Fibroblast of lung (primary cell): ENCODE measurements around the gene SCOC. TPM values are rescaled to one million over a fixed set of nuclear protein-coding genes. Genes with fewer than 3 reads are reported as not detected.

ENCODE experiments used
- DNase-seq, 2 donors: peaks; one replicate each; pipeline versions ENCODE4 v3.0.0 to v3.0.0-alpha.2; 2010; ENCODE audit warnings: low read depth in 2 of 2
- H2AFZ ChIP-seq: 2 replicates; pipeline ENCODE4 v1.5.1; 2012; ENCODE audit warnings: low read length, control low read depth, inconsistent platforms
- H3K27ac ChIP-seq: 2 replicates; pipeline ENCODE4 v1.5.1; 2011; ENCODE audit warnings: low read length, control low read depth; ENCODE audit not compliant: insufficient read depth
- H3K27me3 ChIP-seq: 2 replicates; pipeline ENCODE4 v1.5.1; 2011; ENCODE audit warnings: mild to moderate bottlenecking, low read length; ENCODE audit not compliant: control insufficient read depth, insufficient read depth
- H3K36me3 ChIP-seq: 2 replicates; pipeline ENCODE4 v1.5.1; 2011; ENCODE audit warnings: low read length; ENCODE audit not compliant: control insufficient read depth, insufficient read depth
- H3K4me1 ChIP-seq: 2 replicates; pipeline ENCODE4 v1.5.1; 2011; ENCODE audit warnings: low read length; ENCODE audit not compliant: control insufficient read depth, insufficient read depth; ENCODE audit errors: extremely low read depth
- H3K4me2 ChIP-seq: 2 replicates; pipeline ENCODE4 v1.5.1; 2011; ENCODE audit warnings: low read length, control low read depth; ENCODE audit not compliant: insufficient read depth; ENCODE audit errors: extremely low read depth
- H3K4me3 ChIP-seq, 4 experiments: fragments of 200-600 bp in 1 of 4; sonication (generic) in 1 of 4; replicated peaks in 1 of 4; 2 replicates each; pipeline ENCODE4 v1.5.1; 2011 to 2016; ENCODE audit warnings: low read length in 4 of 4, low read depth in 3 of 4, mild to moderate bottlenecking in 3 of 4, control low read depth in 2 of 4, inconsistent platforms in 1 of 4, mixed read lengths in 1 of 4; ENCODE audit not compliant: insufficient read depth in 1 of 4; ENCODE audit errors: control extremely low read depth in 1 of 4
- H3K79me2 ChIP-seq: 2 replicates; pipeline ENCODE4 v1.5.1; 2012; ENCODE audit warnings: mild to moderate bottlenecking, low read length, inconsistent platforms; ENCODE audit not compliant: control insufficient read depth, insufficient read depth
- H3K9ac ChIP-seq: 2 replicates; pipeline ENCODE4 v1.5.1; 2011; ENCODE audit warnings: mild to moderate bottlenecking, low read length, control low read depth; ENCODE audit not compliant: insufficient read depth
- H3K9me3 ChIP-seq: 2 replicates; pipeline ENCODE4 v1.5.1; 2012; ENCODE audit warnings: low read depth, low read length; ENCODE audit not compliant: control insufficient read depth, insufficient read depth
- H4K20me1 ChIP-seq: 2 replicates; pipeline ENCODE4 v1.5.1; 2011; ENCODE audit warnings: low read length; ENCODE audit not compliant: control insufficient read depth, insufficient read depth; ENCODE audit errors: extremely low read depth
- CTCF ChIP-seq, 2 donors: IDR thresholded peaks in 1 of 2; conservative IDR thresholded peaks in 1 of 2; 1 replicate in 1 of 2; 2 replicates in 1 of 2; pipeline ENCODE4 v1.5.1; 2011 to 2012; ENCODE audit warnings: low read length in 2 of 2, control low read depth in 1 of 2, inconsistent platforms in 1 of 2, low read depth in 1 of 2, mild to moderate bottlenecking in 1 of 2
- EZH2 ChIP-seq: IDR thresholded peaks from 2 replicates; pipeline ENCODE4 v1.5.1; 2012; ENCODE audit warnings: low read length, control low read depth, mild to moderate bottlenecking; ENCODE audit errors: missing control alignments
- polyA plus RNA-seq, 2 donors: library from polyadenylated mRNA; depleted of rRNA in 1 of 2; stranded (reverse) in 1 of 2; unstranded in 1 of 2; fragments of >200 nt; gene quantifications; 2 replicates each; pipeline ENCODE4 v1.2.1, GENCODE V29; 2011 to 2012; ENCODE audit warnings: missing spikeins in 1 of 2
- total RNA-seq: library from RNA; depleted of rRNA; stranded (reverse); fragments of >200 nt; gene quantifications from 2 replicates; pipeline ENCODE4 v1.2.1, GENCODE V29; 2014

SCOC gene
- total and polyA plus RNA-seq, 2 donors (not counting 1 experiment from before 2014, with no cell fraction given), result 40.1 to 72.3 TPM

DNA sequence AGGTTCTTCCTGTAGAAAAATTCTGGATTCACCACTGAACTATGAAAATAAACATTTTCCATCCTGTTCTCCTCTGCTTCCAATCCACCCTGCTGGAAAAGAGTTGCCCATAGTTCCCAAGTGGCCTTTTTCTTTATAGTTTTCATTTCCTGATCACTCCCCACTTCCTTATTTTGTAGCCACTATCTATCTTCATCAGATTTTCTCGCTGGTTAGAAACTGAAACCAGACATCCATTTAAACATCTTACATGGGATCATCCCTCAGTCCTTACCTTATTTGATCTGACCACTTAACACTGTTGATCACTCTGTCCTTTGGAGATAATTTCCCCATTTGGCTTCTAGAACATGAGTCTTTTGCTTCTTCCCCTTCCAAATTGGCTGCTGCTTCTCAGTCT, 42.2 kb upstream of the SCOC start:
- no peaks in the 10 kb centered on the region for H3K27me3 ChIP-seq
- no peak overlapping the region for H2AFZ ChIP-seq
- no peaks in the 10 kb centered on the region for H3K36me3 ChIP-seq
- no peak for TF ChIP-seq CTCF (conservative IDR thresholded peaks at IDR 0.05 in 1 of 2, IDR thresholded peaks at IDR 0.05 in 1 of 2; ENCODE audit: low read depth in 1 of 2, low read length in 2 of 2)
- TF ChIP-seq EZH2, result no peak
- no peak for DNase-seq
- H3K9me3 ChIP-seq, result no peaks in the 10 kb centered on the region
- no peaks in the 10 kb centered on the region for H3K4me1 ChIP-seq
- H3K4me3 ChIP-seq, result no peak overlapping the region
- no peak overlapping the region for H3K9ac ChIP-seq
- H4K20me1 ChIP-seq, result no peaks in the 10 kb centered on the region
- H3K4me2 ChIP-seq, result no peak overlapping the region
- no peaks in the 10 kb centered on the region for H3K79me2 ChIP-seq
- H3K27ac ChIP-seq, result no peak overlapping the region

DNA sequence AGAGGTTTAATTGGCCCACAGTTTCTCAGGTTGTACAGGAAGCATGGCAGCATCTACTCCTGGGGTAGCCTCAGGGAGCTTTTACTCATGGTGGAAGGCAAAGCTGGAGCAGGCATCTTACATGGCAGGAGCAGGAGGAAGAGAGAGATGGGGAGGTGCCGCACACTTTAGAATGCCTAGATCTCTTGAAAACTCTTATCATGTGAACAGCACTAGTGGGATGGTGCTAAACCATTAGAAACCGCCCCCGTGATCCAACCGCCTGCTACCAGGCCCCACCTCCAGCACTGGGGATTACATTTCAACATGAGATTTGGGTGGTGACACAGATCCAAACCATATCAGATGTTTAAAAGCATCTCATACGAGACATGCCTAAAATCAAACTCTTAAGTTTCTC, 41.6 kb upstream of the SCOC start:
- Histone ChIP-seq H3K4me1 (no peaks in the 10 kb centered on the region), H3K27ac (no peak overlapping the region), H2AFZ (no peak overlapping the region), H3K27me3 (no peaks in the 10 kb centered on the region), H3K9ac (no peak overlapping the region), H3K9me3 (no peaks in the 10 kb centered on the region), H3K4me2 (no peak overlapping the region), H4K20me1 (no peaks in the 10 kb centered on the region), H3K79me2 (no peaks in the 10 kb centered on the region), H3K36me3 (no peaks in the 10 kb centered on the region), H3K4me3 (no peak overlapping the region)
- TF ChIP-seq EZH2 (no peak), CTCF (conservative IDR thresholded peaks at IDR 0.05 in 1 of 2, IDR thresholded peaks at IDR 0.05 in 1 of 2; ENCODE audit: low read depth in 1 of 2, low read length in 2 of 2) (no peak)
- DNase-seq, result no peak

- Histone ChIP-seq H2AFZ (no peak overlapping the region), H3K36me3 (no peaks in the 10 kb centered on the region), H3K9me3 (no peaks in the 10 kb centered on the region), H3K27ac (no peak overlapping the region), H3K4me1 (no peaks in the 10 kb centered on the region), H3K9ac (no peak overlapping the region), H3K27me3 (no peaks in the 10 kb centered on the region), H4K20me1 (no peaks in the 10 kb centered on the region), H3K79me2 (no peaks in the 10 kb centered on the region), H3K4me2 (no peak overlapping the region), H3K4me3 (no peak overlapping the region)
- no peak for TF ChIP-seq EZH2
- no peak for TF ChIP-seq CTCF (conservative IDR thresholded peaks at IDR 0.05 in 1 of 2, IDR thresholded peaks at IDR 0.05 in 1 of 2; ENCODE audit: low read depth in 1 of 2, low read length in 2 of 2)
- no peak for DNase-seq
Measured at GRCh38 chr4:140332734-140333133, 40.7 kb upstream of the SCOC start.
